Ovary (tissue), 3 donors: ENCODE results near the gene SYNDIG1.

Experiments used
- CTCF ChIP-seq, 3 donors: fragments of 450-650 bp in 2 of 3; fragments of 200-600 bp in 1 of 3; IDR thresholded peaks; one replicate each; pipeline versions ENCODE4 v1.5.1 to v1.8.0; 2016 to 2022; ENCODE audit warnings: antibody characterized with exemption in 3 of 3, mild to moderate bottlenecking in 1 of 3
- EP300 ChIP-seq: sonication (generic); formaldehyde crosslinking; IDR thresholded peaks from one replicate; pipeline ENCODE4 v1.6.1; 2017; ENCODE audit warnings: antibody characterized with exemption
- POLR2A ChIP-seq: fragments of 450-650 bp; IDR thresholded peaks from one replicate; pipeline ENCODE4 v1.6.1; 2017; ENCODE audit warnings: antibody characterized with exemption, mild to moderate bottlenecking, moderate library complexity
- donor health status: DM: no; HTN: no; CAD: no.

- no peak for TF ChIP-seq POLR2A
- no peak for TF ChIP-seq CTCF (IDR thresholded peaks at IDR 0.05)
- no peak for TF ChIP-seq EP300
Observed at GRCh38 chr20:24661255-24661654, 191.8 kb downstream of the SYNDIG1 start.
